NCI-H1417 (cell line): ENCODE measurements around the gene SLC37A1.
A peak's percentile ranks its signal among the peaks of the same experiment; 100 is the strongest.
"Not testable (repeated sequence)": the region's sequence is repeated elsewhere in the genome, so short reads cannot be mapped to it uniquely, and the experiment has no call there.

Source experiments
- DNase-seq, 3 experiments: peaks; one replicate each; lab custom pipeline; 2025; lab: John Stamatoyannopoulos, UW

Gene SLC37A1

DNA sequence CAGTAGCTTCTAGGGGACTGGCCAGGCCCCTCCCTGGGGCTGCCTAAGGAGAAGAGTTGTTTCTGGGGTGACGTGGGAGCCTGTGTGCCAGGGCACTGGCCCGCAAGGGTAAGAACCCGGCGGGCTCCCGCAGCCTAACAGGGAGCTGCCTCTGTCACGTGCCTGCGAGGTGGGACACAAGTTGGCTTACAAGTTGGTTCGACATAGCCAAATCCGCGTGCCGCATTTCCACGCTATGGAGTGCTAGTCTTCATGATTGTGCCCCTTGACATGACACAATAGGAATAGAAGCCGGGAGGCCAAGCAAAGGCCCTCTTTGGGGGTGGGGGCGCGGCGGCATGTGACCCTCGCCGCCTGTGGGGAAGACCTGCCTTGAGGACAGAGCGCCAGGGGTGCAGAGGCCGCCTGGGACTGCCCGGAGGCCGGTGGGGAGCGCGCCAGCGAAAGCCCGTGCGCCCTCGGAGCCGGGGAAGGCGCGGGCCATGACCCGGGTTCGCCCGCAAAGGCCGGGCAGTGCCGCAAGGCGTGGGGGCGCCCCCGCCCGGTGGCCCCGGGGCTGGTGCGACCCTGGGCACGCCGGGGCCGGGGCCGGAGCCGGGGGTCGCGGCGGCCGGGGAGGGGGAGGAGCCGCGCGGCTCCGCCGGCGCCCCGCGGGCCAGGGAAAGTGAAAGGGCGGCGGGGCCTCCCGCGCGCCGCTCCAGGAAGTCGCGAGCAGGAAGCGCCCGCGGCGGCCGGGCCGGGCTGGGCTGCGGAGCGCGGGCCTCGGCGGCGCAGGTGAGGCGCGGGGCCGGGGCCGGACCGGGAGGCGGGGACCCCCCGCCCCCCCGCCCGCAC lies at the start of gene SLC37A1:
SLC37A1 (plus strand) TSS at position 702 of the 834 bp plus-strand sequence. CDS start 4,603 bp downstream, outside the sequence.
- DNase-seq, result peak in 2 of 3 experiments; percentile 77 to 78

DNA sequence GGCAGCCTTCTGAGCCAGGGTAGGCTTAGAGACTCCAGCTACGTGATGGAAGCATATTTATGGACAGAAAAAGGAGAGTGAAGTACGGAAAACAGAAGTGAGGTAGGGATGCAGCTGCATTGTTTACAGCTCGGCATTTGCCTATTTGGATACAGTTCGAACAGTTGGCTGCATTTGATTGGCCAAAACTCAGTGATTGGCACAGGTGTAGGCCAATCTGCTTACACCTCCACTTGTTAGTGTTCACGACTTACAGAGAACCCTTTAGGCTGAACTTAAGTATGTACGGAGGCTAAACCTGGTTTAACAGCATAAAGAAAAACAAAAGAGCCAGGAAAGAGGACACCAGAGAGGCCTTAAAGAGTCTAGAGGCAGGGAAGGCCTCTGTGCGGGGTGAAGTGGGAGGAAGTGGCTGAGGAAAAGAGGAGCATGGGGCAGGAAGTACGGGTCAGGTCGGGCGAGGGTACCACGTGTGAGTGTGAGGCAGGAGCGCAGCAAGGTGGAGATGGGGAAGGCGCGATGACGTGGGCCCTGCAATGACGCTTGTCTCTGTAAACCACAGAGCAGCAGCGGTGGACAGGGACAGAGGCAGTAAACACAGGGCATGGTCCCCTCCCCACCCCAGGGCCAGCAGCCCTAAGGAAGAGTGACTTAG lies 49.7 kb upstream of the SLC37A1 start:
- peak in 1 of 3 experiments; percentile 51 for DNase-seq

DNA sequence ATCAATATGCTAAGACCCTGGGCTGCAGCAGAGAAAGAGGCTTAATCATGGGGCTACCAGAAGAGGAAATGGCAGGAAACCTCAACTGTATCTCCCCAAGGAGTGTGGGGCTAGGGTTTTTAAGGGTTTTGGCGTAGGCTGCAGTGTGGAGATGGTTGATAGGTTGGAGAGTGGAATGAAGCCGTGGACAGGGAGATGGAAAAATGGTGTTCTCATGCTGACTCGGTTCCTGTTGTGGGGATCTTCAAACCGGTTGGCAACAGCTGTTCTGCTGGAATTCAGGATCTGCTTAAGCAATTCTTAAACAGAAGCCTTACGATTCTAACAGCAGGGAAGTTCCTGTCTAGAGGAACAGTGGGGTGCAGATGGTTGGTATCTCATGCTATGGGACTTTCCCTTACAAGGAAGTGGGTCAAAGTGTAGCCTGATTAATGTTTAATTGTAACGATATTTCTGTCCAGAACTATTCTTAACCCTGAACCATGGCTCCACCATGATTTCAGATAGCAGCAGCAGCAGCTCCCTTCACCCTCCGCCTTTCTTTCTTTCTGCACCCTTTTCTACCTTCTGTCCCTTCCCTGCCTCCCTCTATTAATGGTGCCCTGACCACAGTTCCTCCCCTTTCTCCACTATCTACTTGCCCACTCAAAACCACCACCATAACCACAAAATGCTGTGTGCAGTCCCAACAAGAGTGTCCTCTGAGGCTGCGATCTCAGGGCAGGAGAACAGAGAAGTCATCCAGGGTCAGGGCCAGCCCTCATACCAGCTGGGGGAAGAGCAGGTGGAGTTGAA lies 48.4 kb upstream of the SLC37A1 start:
- no peak for DNase-seq

DNA sequence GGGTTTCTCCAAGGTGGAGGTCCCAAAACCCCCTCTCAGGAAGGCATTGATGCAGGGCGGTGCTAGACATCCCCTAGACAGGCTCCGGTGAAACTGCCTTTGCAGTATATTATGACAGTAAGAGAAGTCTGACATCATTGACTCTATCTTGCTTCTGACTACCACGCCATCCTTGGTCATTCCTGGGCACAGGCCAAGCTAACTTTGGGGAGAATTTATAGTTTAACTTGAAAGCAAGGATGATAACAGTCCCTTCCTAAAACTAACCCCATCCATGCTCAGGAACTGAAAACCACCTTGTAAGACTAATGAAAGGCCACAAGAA lies 47.9 kb upstream of the SLC37A1 start:
- DNase-seq, result no peak

DNA sequence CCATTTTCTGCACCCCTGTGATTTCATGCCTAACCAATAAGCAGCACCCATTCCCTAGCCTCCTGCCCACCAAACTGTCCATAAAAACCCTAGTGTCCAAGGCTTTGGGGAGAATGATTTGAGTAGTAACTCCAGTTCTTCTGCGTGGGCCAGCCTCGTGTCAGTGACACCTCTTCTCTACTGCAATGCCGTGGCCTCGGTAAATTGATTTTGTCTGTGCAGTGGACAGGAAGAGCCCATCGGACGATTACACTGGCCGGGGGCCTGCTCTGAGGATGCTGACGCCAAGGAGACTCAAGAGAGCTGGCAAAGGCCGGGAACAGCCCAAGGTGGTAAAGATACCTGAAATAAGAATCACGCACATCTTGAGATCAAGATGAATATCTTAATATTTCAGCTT lies 47.0 kb upstream of the SLC37A1 start:
- no peak for DNase-seq

DNA sequence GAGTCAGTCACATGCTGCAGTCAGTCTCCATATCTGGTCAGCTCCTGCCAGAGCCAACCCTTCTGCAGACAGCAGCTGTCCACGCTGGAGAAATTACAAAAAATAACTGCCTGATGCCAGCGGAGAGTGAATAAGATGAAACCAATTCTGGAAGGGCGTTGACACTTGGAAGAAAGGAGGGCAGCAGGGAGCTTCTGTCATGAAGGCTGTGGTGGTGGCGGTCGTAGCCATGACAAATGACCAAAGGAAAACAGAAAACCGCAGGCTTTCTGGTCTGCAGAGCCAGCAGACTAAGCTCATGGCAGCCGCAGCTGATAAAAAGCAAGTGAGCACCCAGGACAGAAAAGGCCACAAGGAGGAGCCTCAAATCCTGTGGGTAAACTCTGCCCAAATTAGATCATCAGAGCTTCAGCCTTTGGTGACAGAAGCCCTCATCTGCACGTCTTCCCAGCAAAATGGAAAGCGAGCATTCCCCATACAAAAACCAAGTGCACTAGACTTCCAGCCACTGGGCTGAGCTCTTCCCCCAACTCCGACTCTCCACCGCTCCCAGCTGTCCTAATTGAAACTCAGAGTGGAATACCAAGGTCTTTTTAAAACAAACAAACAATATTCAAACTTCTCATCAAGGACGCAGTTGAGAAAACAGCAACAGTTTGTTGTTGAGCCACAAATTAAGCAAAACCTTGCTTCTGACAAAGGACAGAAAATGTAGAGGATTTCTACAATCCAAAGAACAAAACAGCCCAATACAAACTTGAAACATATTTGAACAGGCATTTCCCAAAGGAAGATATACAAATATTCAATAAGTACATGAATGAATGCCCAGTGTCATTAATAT lies 46.3 kb upstream of the SLC37A1 start:
- DNase-seq, result peak in 2 of 3 experiments; percentile 44

DNA sequence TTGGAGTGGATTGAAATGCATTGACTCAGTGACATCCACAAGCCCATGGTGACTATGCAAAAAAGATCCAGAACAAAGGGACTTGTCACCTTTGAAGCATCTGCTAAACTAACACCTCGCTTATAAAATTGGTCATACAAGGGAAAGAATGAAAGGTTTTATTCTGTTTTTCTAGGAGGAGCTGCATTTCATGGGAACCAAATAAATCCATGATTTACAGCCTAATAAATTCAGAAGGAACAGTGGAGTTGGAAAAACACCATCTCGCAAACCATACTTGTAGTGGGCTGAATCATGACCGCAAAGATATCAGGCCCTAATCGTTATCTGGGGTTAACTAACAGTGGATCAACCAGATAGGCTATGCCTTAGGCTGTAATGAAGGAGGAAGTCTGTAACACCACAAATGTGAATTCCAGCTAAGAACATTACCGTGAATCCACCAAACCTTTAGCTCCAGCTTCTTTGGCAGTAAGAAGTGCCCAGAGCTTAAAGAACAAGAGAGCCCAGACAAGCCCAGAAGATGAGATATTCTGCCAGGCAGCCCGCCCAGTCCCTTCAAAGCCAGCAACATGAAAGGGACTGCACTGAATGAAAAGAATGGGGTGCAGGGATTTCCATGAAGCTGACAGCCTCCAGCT lies 45.0 kb upstream of the SLC37A1 start:
- DNase-seq, result no peak

DNA sequence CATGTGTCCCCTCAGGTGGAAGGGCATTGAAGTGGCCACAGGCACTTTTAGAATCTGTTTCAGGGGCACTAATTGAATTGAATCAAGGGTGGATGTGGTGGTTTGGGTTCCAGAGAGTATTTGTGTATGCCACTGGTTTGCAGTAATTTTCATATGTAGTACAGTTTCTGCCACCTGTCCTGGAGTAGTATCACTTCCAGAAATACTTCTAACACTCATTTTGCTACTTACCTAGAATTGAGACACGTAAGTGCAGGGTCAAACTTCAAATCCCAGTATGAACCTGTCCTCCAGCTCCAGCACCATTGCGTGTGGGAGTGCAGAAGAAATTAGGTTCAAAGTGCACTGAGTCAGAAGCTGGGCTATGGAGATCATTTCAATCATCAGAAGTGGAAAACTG lies 44.4 kb upstream of the SLC37A1 start:
- no peak for DNase-seq

DNA sequence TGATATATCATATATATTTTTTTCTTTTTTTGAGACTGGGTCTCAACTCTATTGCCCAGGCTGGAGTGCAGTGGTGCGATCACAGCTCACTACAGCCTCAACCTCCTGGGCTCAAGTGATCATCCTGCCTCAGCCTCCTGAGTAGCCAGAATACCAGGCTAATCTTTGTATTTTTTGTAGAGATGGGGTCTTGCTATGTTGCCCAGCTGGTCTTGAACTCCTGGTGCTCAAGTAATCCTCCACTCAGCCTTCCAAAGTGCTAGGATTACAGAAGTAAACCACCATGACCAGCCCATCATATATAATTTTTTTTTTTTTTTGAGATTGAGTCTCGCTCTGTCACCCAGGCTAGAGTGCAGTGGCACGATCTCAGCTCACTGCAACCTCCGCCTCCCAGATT lies 43.9 kb upstream of the SLC37A1 start:
- DNase-seq, result not testable (repeated sequence)

DNA sequence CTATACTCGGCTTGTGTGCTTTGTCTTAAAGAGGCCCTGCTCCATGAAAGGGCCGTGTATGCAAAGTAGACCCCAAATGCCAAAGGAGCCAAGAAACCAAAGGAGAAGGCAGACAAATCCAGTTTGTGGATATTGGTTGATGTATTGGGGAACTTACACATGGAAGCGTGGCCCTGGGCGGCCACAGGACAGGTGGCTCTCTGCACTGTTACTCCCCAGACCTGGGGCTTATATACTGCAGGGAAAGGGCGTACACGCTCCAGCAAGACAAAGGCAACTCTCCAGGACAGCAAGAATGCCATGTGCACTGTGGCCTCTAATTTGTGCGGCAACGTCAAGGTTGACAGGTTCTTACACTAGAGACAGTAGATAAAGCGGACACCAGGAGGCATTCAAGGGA lies 42.4 kb upstream of the SLC37A1 start:
- no peak for DNase-seq

DNA sequence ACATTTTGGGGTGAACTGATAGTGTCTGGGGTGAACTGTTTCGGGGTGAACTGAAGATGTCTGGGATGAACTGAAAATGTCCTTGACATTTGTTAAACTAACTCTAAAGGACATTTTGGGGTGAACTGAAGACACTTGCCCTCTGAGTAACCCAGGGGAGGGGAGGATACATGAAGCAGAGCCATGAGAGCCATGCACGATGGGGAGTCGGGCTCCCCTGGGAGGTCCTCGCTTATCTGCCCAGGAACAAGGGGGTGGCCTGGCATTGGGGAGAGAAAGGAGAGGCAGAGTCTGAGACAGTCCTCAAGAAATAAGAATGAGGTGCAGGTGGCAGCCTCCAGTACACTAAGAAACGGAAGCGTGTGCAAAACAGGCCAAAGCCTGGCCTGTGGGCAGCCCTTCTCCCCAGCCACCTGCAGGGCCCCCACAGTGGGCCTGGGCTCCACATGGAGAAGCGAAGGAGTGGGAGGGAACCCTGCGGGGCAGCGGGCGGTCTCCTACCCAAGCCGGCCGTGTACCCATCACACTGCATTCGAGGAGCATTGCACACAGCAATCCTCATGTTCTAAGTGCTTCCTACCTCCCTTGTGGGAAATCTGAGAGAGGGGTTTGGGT lies 41.8 kb upstream of the SLC37A1 start:
- DNase-seq, result no peak

DNA sequence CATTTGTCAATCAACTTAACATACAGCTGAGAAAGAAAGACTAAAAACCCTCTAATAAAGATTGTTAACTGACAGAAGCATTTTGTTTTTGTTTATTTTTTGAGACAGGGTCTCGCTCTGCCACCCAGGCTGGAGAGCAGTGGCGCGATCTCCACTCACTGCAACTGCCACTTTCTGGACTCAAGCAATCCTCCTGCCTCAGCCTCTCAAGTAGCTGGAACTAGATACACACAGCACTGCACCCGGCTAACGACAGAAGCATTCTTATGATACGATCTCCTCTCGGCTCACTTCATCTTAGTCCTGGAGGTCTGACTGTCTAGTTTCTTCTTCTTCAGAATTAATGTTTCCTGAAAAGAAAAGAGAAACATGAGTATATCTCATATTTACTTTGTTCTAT lies 41.1 kb upstream of the SLC37A1 start:
- DNase-seq, result no peak

DNA sequence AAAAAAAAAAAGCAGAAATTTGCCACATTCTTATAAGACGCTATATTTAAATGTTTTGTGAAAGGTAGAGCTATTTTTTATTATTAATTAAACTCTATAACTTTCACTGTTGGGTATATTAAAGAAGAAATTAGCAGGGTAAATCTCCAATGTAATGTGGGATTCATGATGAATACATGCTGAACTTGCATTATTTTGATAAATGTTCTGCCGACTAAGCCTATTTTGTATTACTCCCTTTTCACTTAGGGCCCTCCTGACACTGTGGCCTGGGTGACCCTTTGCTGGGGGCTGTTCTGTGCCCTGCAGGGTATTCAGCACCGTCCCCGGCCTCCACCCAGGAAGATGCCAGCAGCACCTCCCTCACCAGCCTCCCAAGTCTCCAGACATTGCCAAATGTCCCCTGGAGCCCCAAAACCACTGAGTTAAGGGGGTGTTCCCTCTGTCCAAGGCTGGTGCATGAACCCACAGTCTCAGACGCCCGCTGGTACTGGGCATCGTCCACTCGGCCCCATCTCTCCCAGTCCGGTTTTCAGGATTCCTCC lies 40.1 kb upstream of the SLC37A1 start:
- DNase-seq, result no peak

DNA sequence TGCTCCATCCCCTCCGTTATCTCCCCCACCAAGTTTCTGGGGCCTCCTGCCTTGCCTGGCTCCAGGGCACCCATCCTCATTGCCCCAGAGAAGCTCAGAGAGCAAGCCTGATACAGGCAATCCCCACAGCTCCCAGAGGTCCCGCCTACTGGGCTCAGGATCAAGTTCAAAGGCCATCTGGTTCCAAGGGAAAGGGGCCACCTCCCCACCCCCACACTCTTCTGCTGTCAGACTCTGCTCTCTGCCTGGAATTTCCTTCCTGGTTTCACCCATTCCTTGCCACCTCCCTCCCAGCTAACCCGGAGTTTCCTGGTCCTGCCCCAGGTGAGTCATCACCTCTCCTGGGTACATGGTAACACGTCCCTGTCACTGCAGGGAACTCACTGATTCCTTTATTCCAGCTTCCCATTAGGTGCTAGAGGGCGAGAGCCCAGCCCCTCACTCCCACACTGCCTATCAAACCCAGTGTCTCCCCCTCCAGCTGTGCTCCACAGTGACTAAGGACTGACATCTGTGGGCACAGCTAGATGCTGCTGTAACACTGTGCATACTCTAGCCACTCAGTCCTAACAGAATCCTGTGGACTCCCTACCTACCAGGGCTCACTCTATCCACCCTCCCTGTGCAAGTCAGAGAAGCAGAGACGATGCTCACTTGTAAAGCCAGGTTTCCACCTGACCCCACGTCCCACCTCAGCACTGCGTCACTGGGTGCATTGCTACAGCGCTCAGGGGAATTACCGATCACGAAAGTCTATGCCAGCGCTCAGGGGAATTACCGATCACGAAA lies 39.4 kb upstream of the SLC37A1 start:
- peak in 2 of 3 experiments; percentile 38 for DNase-seq

DNA sequence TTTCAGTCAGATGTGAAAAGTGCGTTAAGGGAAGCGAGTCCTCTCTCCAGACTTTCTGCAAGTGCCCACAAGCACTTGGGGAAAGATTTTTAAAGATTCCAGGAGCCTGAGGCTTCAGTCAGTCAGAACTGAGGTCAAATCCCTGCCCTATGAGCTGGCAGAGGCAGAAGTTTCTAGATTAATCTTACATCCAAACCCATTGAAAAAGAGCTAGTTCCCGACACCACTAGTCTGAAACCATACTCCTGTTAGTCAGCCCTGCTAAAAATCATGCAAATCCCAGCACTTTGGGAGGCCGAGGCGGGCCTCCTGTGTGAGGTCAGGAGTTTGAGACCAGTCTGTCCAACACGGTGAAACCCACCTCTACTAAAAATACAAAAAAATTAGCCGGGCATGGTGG lies 38.6 kb upstream of the SLC37A1 start:
- DNase-seq, result no peak

DNA sequence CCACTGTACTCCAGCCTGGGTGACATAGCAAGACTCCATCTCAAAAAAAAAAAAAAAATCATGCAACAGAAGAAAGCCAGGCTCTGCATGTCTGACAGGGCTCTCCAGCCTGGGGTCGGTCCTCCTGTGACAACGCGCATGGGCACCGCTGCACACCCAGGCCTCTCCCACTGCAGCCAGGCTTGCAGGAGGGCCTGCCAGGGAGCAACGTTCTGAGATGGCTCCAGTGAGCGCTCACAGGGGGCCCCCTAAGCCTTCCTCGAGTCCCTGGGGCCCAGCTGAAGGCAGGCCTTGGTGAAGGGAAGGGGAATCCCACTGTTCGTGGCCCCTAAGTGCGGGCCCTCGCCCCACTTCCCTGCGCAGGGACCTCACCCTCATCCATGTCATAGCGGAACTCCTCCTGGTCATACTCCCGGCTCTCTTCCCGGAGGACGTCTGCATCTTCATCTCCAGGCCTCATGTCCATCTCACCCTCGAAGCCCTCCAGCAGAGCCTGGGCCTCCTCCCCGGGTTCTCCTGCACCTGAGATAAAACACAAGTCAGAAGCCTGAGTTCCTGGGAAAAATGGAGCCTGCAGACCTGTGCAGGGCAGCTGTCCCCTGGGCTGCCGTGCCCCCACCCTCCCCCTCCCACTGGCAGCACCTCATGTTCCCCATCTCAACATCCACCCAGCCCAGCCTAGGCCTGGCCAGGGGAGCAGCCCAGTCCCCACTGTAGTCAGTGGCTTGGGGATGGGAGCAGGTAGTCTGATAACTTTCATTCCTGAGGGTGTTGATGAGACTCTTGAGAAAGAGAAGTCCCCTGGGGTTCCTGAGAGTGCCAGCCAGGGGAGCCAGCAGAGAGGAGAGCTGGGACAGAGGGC lies 37.9 kb upstream of the SLC37A1 start:
- DNase-seq, result no peak

DNA sequence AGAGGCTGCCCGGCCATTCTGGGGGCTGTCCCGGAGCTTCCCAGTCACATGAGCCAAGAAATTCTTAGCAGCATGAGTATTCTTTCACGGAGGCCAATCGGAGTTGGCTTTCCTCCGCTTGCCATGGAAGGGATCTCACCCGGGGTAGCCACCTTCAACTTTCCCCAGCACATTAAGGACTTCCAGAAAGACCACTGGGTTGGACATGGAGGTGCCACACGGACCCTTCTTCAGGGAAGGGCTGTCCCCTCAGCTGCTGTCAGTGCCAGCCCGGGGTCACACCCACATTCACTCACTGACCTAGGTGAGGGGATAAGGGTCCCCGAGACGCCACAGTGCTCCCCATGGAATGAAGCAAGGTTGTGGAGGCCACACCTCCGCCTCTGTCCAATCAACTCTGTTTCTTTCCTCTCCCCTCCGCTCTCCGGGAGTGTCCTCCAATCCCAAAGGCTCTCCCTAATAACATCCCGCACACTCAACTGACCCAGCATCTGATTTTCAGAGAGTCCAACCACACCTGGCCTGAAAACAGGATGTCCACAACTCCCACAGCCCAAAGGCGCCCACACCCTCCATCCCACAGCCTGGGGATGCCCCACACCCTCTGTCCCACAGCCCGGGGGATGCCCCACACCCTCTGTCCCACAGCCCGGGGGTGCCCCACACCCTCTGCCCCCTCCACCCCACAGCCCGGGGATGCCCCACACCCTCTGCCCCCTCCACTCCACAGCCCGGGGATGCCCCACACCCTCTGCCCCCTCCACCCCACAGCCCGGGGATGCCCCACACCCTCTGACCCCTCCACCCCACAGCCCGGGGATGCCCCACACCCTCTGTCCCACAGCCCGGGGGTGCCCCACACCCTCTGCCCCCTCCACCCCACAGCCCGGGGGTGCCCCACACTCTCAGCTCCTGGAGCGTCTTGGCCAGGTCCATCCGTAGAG lies 37.0 kb upstream of the SLC37A1 start:
- DNase-seq, result no peak

DNA sequence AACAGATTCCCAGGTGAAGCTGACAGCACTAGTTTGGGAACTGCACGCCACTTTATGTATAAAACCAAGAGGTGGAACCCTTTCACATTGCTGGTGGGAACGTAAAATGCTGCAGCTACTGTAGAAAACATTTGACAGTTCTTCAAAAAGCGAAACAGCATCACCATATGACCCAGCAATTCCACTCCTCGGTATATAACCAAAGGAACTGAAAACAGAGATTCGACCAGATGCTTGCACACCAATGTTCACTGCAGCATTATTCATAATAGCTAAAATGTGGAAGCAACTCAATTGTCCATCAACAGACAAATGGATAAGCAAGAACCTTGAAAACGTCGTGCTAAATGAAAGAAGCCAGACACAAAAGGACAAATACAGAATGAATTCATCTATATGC lies 35.1 kb upstream of the SLC37A1 start:
- no peak for DNase-seq
